HG03139 (cell line): ENCODE data around the gene SPATA9.

Experiments used
- ATAC-seq: cut with Tn5 transposase; IDR thresholded peaks from one replicate; pipeline ENCODE4 v1.9.1; 2021; ENCODE audit not compliant: unreplicated experiment

The SPATA9 gene

DNA sequence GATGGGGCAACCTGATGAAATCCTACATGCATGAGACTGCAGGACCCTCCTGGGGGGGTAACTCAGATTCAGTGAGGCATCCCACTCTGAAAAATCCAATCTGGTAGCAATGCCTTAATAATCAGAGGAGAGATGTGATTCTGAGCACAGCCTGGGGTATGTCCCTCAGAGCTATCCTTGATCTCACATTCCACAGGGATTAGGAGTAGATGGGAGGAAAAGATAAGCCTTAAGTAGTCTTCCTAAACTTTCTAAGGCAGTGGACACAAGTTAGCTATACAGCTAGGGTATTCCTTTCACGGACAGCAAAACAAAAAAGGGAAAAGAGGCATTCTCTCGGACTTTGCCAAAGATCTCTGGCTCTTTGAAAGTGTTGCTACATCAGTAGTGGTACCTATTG is 3.9 kb upstream of the SPATA9 start:
- no peak for ATAC-seq

DNA sequence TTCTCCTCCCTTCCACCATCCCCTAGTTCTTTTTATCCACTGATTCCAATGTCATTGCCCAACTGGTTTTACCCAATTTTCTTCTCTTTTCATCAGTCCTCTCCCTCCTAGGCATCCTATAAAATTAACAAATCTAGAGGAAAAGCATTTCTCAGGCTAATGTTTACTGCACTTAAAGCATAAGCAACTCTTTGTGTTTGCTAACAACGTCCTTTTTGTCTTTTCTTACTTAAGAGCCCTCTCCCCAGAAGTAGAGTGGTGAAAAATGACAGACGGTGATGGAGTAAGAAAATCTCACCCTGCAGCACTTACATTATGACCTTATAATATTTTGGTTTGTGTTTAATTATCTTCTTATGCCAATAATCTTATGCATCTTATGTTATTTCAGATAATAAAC is 1.6 kb upstream of the SPATA9 start:
- no peak for ATAC-seq

GRCh38 chr5:95673081-95673480 is 9.7 kb downstream of the SPATA9 start:
- no peak for ATAC-seq

DNA sequence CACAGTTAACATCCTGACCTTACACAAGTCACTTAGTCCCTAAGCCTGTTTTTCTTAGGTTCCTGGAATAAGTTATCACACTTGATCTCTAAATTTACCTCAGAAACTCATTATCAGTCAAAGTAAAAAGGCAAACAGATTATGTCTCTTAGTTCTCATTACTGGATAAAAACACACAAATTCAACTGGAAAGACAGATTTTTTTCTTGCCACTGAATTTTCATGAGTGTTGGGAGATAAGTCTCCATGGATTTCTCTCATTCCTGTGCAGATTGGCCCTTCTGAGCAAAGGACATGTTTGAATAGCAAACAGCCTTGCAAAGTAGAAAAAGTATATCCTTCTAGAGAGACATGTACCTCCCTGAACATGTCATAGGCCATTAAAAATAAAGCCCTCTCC is 10.2 kb downstream of the SPATA9 start:
- ATAC-seq = no peak

- no peak for ATAC-seq
Observed at GRCh38 chr5:95671826-95672225, 11.0 kb downstream of the SPATA9 start.

DNA sequence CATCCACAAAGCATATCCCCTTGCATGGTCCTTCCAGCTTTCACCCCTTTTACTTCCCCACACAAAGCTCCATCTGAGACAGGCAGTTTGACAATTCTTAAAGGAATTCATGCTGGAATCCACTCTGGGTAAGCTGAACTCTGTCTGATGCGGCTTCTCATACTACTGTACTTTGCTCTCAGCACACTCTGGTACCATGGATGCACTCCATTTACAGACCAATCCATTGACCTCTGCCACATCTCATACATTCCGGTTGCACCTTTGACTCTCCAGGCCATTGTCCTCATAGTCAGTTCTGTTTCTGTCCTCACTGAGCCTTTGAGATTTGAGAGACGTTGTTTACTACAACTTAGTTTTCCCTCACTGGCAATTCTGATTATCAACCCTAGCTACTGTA is 12.2 kb downstream of the SPATA9 start:
- no peak for ATAC-seq

GRCh38 chr5:95669985-95670384 is 12.8 kb downstream of the SPATA9 start:
- ATAC-seq = no peak

- no peak for ATAC-seq
Observed at GRCh38 chr5:95669540-95669939, 13.3 kb downstream of the SPATA9 start.

- ATAC-seq = no peak
Observed at GRCh38 chr5:95668728-95669127, 14.1 kb downstream of the SPATA9 start.

GRCh38 chr5:95668216-95668615 is 14.6 kb downstream of the SPATA9 start:
- ATAC-seq = no peak

DNA sequence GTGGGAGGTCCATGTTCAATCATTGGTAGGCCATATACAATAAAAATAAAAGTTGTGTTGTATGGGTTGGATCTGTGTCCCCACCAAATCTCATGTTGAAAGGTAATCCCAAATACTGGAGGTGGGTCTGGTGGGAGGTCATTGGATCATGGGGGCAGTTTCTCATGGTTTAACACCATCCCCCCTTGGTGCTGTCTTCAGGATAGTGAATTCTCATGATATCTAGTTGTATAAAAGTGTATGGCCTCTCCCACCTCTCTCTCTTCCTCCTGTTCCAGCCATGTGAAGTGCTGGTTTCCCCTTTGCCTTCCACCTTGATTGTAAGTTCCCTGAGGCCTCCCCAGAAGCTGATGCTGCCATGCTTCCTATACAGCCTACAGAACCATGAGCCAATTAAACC is 15.1 kb downstream of the SPATA9 start:
- ATAC-seq = no peak

DNA sequence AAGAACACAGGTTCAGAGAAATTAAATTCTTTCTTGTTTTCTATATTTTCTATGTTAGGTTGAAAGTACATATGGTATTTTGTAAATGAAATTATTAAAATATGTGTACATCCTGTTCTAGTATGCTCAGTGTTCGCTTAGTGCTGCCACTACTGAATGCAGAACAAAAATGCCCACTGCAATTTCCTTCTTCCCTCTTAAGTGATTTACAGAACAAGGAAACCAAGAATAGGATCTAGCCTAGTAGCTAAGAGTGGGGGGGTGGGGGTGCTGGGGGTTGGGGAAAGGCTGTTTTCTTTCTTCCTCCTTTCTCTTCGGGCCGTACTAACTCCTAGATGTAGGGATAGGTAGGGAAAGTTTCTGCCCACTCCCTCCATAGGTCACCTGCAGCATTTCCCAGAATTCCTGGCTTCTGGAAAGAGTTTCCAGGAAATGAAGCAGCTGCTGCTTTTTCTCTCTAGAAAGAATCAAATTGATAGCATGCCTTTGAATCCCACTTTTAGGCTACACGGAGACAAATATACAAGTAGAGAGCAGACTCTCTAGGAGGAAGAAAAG is 15.7 kb downstream of the SPATA9 start:
- no peak for ATAC-seq

GRCh38 chr5:95664204-95664786 is 18.5 kb downstream of the SPATA9 start:
- no peak for ATAC-seq

GRCh38 chr5:95662946-95663345 is 19.8 kb downstream of the SPATA9 start:
- no peak for ATAC-seq

GRCh38 chr5:95660060-95660459 is 22.7 kb downstream of the SPATA9 start:
- no peak for ATAC-seq

DNA sequence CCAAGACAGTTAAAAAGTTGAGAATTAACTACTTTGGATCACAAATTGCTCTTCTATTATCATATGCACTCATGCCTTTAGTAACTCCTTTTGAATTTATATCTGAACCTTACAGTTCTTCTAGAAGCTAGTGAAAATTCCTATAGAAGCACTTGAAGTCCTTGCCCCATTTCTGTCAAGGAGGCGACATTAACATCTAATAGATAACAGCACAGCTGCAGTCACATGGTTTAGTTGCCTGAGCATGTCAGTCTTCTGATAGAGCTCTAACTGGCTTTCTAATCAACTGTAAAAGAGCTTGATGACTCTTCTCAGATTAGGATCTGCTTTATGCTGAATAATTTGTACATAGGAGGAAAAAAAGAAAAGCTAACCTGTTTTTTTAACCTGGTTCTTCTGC is 27.2 kb downstream of the SPATA9 start:
- ATAC-seq = no peak

DNA sequence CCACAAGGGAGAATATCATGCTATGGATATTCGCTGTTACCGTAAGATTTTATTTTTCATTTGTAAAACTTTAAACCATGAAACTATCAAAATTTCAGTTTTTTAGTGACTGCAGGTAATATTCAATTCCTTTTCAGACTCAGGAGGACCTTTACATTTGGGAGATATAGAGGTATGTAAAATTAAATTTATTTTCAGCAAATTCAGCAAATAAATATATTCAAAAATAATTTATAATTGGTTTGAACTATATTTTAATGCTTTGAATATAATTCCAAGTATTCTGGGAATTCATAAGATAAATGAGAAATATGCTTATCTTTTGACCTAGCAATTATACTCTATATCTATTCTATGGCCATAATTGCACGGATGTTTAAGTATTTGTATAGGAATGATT is 28.6 kb downstream of the SPATA9 start:
- no peak for ATAC-seq

GRCh38 chr5:95652849-95653248 is 29.9 kb downstream of the SPATA9 start:
- ATAC-seq = no peak

DNA sequence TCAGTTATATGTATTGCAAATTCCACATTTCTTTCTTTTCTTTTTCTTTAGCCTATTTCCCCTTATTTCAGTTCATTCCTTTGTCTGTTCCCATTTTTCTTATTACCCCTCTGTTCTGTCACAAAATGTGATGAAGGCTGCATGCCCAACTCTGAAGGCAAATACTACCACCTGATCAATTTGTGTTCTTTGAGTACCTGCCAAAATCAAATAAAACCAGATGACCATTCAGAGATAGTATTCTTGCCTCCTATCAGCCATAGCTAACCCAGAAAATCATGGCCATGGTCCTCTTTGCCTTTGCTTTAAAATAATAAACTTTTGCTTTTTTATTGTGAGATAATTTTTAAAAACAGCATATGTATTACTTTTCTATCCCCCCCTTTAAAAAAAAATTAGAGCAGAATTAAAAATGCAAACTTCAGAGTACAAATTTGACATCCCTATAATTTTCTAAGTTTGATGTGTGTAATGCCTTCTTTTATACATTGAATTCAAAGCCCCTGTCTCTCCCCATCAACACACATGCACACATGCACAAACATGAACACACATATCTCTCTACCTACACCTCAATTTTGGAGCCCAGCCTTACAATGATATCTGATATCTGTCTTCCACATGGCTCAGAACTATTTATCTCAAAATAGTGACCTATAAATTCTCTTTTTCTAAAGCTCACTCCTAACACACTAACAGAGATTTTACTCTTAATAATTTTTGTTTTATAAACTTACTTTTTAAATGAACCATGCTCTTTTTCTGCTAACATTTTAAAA is 32.8 kb downstream of the SPATA9 start:
- ATAC-seq = no peak

GRCh38 chr5:95649274-95649673 is 33.5 kb downstream of the SPATA9 start:
- no peak for ATAC-seq

- ATAC-seq = no peak
Observed at GRCh38 chr5:95647886-95648860, 34.6 kb downstream of the SPATA9 start.
